ENCODE data around the gene VAC14. TPM values are rescaled to one million over a fixed set of nuclear protein-coding genes. Genes with fewer than 3 reads are reported as not detected.

VAC14 gene
- polyA plus RNA-seq, 1 donor from 2014 or later: 8.6 TPM

DNA sequence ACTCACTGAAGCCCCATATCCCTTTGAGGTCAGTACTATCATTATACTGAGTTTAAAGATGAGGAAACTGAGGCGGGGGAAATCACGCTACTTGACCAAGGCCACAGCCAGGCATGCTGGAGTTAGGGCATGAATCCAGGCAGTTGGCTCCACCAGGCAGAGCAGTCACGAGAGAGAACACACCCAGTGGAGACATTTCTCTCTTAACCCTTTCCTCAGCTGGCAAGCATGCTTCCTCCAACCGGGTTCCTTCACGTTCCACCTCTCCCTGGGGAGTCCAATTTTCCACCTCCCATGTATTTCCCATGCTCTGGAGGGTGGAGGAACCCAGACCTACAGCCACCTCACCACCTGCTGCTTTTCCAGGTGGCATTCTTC is 32.8 kb downstream of the VAC14 start:
- no peak overlapping the region for H2AFZ ChIP-seq (ENCODE audit: low read depth, low read length)
- no peaks in the 10 kb centered on the region for H3K9me2 ChIP-seq (ENCODE audit: insufficient read depth, low read length)
- no peak overlapping the region for H3K9ac ChIP-seq (ENCODE audit: low read length)
- TF ChIP-seq, protein P1, sequence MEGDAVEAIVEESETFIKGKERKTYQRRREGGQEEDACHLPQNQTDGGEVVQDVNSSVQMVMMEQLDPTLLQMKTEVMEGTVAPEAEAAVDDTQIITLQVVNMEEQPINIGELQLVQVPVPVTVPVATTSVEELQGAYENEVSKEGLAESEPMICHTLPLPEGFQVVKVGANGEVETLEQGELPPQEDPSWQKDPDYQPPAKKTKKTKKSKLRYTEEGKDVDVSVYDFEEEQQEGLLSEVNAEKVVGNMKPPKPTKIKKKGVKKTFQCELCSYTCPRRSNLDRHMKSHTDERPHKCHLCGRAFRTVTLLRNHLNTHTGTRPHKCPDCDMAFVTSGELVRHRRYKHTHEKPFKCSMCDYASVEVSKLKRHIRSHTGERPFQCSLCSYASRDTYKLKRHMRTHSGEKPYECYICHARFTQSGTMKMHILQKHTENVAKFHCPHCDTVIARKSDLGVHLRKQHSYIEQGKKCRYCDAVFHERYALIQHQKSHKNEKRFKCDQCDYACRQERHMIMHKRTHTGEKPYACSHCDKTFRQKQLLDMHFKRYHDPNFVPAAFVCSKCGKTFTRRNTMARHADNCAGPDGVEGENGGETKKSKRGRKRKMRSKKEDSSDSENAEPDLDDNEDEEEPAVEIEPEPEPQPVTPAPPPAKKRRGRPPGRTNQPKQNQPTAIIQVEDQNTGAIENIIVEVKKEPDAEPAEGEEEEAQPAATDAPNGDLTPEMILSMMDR (IDR thresholded peaks at IDR 0.05; ENCODE audit: poor library complexity, severe bottlenecking): no peak
- TF ChIP-seq TAF1 (IDR thresholded peaks at IDR 0.05; ENCODE audit: low read depth) (no peak), EZH2 (IDR thresholded peaks at IDR 0.05; ENCODE audit: borderline replicate concordance, insufficient read depth, low read length, poor library complexity, severe bottlenecking) (no peak), MXI1 (conservative IDR thresholded peaks at IDR 0.05; ENCODE audit: poor library complexity, severe bottlenecking) (no peak), EP300 (conservative IDR thresholded peaks at IDR 0.05; ENCODE audit: poor library complexity, severe bottlenecking) (no peak), SMC3 (conservative IDR thresholded peaks at IDR 0.05; ENCODE audit: poor library complexity) (no peak), RAD21 (conservative IDR thresholded peaks at IDR 0.05) (no peak), POLR2AphosphoS5 (IDR thresholded peaks at IDR 0.05) (no peak)
- TF ChIP-seq, protein P2, sequence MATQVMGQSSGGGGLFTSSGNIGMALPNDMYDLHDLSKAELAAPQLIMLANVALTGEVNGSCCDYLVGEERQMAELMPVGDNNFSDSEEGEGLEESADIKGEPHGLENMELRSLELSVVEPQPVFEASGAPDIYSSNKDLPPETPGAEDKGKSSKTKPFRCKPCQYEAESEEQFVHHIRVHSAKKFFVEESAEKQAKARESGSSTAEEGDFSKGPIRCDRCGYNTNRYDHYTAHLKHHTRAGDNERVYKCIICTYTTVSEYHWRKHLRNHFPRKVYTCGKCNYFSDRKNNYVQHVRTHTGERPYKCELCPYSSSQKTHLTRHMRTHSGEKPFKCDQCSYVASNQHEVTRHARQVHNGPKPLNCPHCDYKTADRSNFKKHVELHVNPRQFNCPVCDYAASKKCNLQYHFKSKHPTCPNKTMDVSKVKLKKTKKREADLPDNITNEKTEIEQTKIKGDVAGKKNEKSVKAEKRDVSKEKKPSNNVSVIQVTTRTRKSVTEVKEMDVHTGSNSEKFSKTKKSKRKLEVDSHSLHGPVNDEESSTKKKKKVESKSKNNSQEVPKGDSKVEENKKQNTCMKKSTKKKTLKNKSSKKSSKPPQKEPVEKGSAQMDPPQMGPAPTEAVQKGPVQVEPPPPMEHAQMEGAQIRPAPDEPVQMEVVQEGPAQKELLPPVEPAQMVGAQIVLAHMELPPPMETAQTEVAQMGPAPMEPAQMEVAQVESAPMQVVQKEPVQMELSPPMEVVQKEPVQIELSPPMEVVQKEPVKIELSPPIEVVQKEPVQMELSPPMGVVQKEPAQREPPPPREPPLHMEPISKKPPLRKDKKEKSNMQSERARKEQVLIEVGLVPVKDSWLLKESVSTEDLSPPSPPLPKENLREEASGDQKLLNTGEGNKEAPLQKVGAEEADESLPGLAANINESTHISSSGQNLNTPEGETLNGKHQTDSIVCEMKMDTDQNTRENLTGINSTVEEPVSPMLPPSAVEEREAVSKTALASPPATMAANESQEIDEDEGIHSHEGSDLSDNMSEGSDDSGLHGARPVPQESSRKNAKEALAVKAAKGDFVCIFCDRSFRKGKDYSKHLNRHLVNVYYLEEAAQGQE (IDR thresholded peaks at IDR 0.05; ENCODE audit: borderline replicate concordance): no peak
- H3K4me3 ChIP-seq (ENCODE audit: low read length): no peak overlapping the region
- no peak overlapping the region for H3K27ac ChIP-seq (ENCODE audit: low read length)
- no peaks in the 10 kb centered on the region for H3K9me3 ChIP-seq (ENCODE audit: low read length)
- H3K4me2 ChIP-seq (ENCODE audit: low read length): no peak overlapping the region
- no peaks in the 10 kb centered on the region for H3K79me2 ChIP-seq (replicated peaks; ENCODE audit: insufficient read depth, low read length)
- no peaks in the 10 kb centered on the region for H3K27me3 ChIP-seq (ENCODE audit: insufficient read depth, low read depth, low read length)
- H3F3A ChIP-seq (ENCODE audit: insufficient read depth, low read length, poor library complexity, severe bottlenecking): no peaks in the 10 kb centered on the region
- no peaks in the 10 kb centered on the region for H3K36me3 ChIP-seq (ENCODE audit: insufficient read depth, low read length)
- no peaks in the 10 kb centered on the region for H4K20me1 ChIP-seq (ENCODE audit: insufficient read depth)

DNA sequence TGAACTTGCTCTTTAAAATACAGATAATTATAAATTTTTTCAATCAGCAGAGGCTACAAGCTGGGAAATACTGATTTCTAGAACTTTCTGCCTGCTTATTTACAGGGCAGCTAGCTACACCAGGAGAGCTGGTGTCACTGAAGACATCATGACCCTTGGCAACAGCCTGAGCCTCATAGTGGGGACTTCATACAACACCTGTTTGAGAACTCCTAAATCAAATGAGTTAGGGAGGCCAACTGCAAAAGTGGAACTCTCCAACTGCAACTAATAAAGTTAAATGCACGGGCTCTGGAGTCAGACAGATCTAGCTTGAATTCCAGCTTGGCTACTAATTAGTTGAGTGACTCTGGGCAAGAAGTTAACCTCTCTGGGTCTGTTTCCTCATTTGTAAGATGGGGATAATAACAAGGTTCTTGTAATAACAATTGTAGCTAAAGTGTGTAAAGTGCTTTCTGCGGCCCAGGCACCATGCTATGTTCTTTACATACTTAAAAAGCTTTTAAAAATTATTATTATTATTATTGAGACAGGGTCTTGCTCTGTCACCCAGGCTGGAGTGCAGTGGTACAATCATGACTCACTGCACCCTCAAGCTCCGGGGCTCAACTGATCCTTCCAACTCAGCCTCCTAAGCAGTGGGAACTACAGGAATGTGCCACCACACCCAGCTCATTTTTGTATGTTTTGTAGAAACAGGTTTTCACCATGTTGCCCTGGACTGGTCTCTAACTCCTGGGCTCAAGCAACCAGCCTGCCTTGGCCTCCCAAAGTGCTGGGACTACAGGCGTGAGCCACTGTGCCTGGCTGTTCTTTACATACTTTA is 33.4 kb downstream of the VAC14 start:
- Histone ChIP-seq H3F3A (ENCODE audit: insufficient read depth, low read length, poor library complexity, severe bottlenecking) (no peaks in the 10 kb centered on the region), H3K9ac (ENCODE audit: low read length) (no peak overlapping the region), H3K4me3 (ENCODE audit: low read length) (no peak overlapping the region), H3K36me3 (ENCODE audit: insufficient read depth, low read length) (no peaks in the 10 kb centered on the region), H3K79me2 (replicated peaks; ENCODE audit: insufficient read depth, low read length) (no peaks in the 10 kb centered on the region), H4K20me1 (ENCODE audit: insufficient read depth) (no peaks in the 10 kb centered on the region), H3K4me2 (ENCODE audit: low read length) (no peak overlapping the region), H3K9me2 (ENCODE audit: insufficient read depth, low read length) (no peaks in the 10 kb centered on the region), H2AFZ (ENCODE audit: low read depth, low read length) (no peak overlapping the region), H3K27ac (ENCODE audit: low read length) (no peak overlapping the region), H3K27me3 (ENCODE audit: insufficient read depth, low read depth, low read length) (no peaks in the 10 kb centered on the region), H3K9me3 (ENCODE audit: low read length) (no peaks in the 10 kb centered on the region)
- TF ChIP-seq MXI1 (conservative IDR thresholded peaks at IDR 0.05; ENCODE audit: poor library complexity, severe bottlenecking) (no peak), EZH2 (IDR thresholded peaks at IDR 0.05; ENCODE audit: borderline replicate concordance, insufficient read depth, low read length, poor library complexity, severe bottlenecking) (no peak), TAF1 (IDR thresholded peaks at IDR 0.05; ENCODE audit: low read depth) (no peak), RAD21 (conservative IDR thresholded peaks at IDR 0.05) (no peak)
- TF ChIP-seq, protein P1 (IDR thresholded peaks at IDR 0.05; ENCODE audit: poor library complexity, severe bottlenecking): no peak
